HG03354 (cell line): ENCODE measurements around the gene MACROD2.

Experiments used
- ATAC-seq: cut with Tn5 transposase; IDR thresholded peaks from one replicate; pipeline ENCODE4 v1.9.1; 2021; ENCODE audit warnings: mild to moderate bottlenecking; ENCODE audit not compliant: unreplicated experiment, poor library complexity, severe bottlenecking

MACROD2 gene

GRCh38 chr20:14378326-14378725, 383.0 kb downstream of the MACROD2 start:
- no peak for ATAC-seq

- ATAC-seq: no peak
Measured at GRCh38 chr20:14383335-14383734, 388.0 kb downstream of the MACROD2 start.

- no peak for ATAC-seq
Measured at GRCh38 chr20:14384416-14385175, 389.3 kb downstream of the MACROD2 start.

GRCh38 chr20:14385176-14385740, 389.9 kb downstream of the MACROD2 start:
- ATAC-seq: no peak

- ATAC-seq: no peak
Measured at GRCh38 chr20:14386726-14387125, 391.4 kb downstream of the MACROD2 start.

- no peak for ATAC-seq
Measured at GRCh38 chr20:14401479-14402138, 406.3 kb downstream of the MACROD2 start.

GRCh38 chr20:14404515-14404914, 409.2 kb downstream of the MACROD2 start:
- no peak for ATAC-seq

- ATAC-seq: peak; percentile 80
Measured at GRCh38 chr20:14406495-14406894, 411.2 kb downstream of the MACROD2 start.

GRCh38 chr20:14407336-14407735, 412.0 kb downstream of the MACROD2 start:
- peak; percentile 30 for ATAC-seq

- ATAC-seq: no peak
Measured at GRCh38 chr20:14410869-14411555, 415.7 kb downstream of the MACROD2 start.

- ATAC-seq: no peak
Measured at GRCh38 chr20:14412065-14412681, 416.9 kb downstream of the MACROD2 start.

GRCh38 chr20:14413835-14414234, 418.5 kb downstream of the MACROD2 start:
- no peak for ATAC-seq

- no peak for ATAC-seq
Measured at GRCh38 chr20:14414560-14414959, 419.2 kb downstream of the MACROD2 start.

GRCh38 chr20:14415467-14415866, 420.2 kb downstream of the MACROD2 start:
- ATAC-seq: no peak

- no peak for ATAC-seq
Measured at GRCh38 chr20:14418376-14418775, 423.1 kb downstream of the MACROD2 start.

- no peak for ATAC-seq
Measured at GRCh38 chr20:14422892-14423291, 427.6 kb downstream of the MACROD2 start.

GRCh38 chr20:14431568-14431967, 436.3 kb downstream of the MACROD2 start:
- no peak for ATAC-seq

- no peak for ATAC-seq
Measured at GRCh38 chr20:14432085-14432484, 436.8 kb downstream of the MACROD2 start.

- no peak for ATAC-seq
Measured at GRCh38 chr20:14432597-14432996, 437.3 kb downstream of the MACROD2 start.
